Spleen (tissue), 11 donors: ENCODE measurements around the gene SEC14L2. TPM values are rescaled to one million over a fixed set of nuclear protein-coding genes. Genes with fewer than 3 reads are reported as not detected.

ENCODE experiments used
- DNase-seq: peaks from one replicate; pipeline ENCODE4 v3.0.0-alpha.2; 2020
- H3K27ac ChIP-seq, 8 donors: fragments of 200-600 bp; sonication (generic) in 7 of 8; 1 replicate in 4 of 8; 2 replicates in 4 of 8; pipeline versions ENCODE4 v1.5.0 to v1.8.0; 2016 to 2021; ENCODE audit warnings: inconsistent platforms in 4 of 8, mild to moderate bottlenecking in 4 of 8, moderate library complexity in 1 of 8
- H3K27me3 ChIP-seq, 7 donors: fragments of 200-600 bp; sonication (generic) in 6 of 7; replicated peaks in 1 of 7; 1 replicate in 4 of 7; 2 replicates in 3 of 7; pipeline versions ENCODE4 v1.5.0 to v1.8.0; 2016 to 2021; ENCODE audit warnings: inconsistent platforms in 3 of 7, mild to moderate bottlenecking in 1 of 7
- H3K36me3 ChIP-seq, 6 donors: fragments of 200-600 bp; sonication (generic) in 5 of 6; 1 replicate in 4 of 6; 2 replicates in 2 of 6; pipeline versions ENCODE4 v1.5.0 to v1.8.0; 2016 to 2021; ENCODE audit warnings: inconsistent platforms in 2 of 6
- H3K4me1 ChIP-seq, 6 donors: fragments of 200-600 bp; sonication (generic) in 5 of 6; 1 replicate in 3 of 6; 2 replicates in 3 of 6; pipeline versions ENCODE4 v1.5.0 to v1.8.0; 2016 to 2021; ENCODE audit warnings: inconsistent platforms in 3 of 6
- H3K4me3 ChIP-seq, 8 donors: fragments of 200-600 bp; sonication (generic) in 7 of 8; 1 replicate in 4 of 8; 2 replicates in 4 of 8; pipeline versions ENCODE4 v1.5.0 to v1.8.0; 2016 to 2021; ENCODE audit warnings: inconsistent platforms in 4 of 8, mild to moderate bottlenecking in 4 of 8, moderate library complexity in 2 of 8
- H3K9me3 ChIP-seq, 8 donors: fragments of 200-600 bp; sonication (generic) in 7 of 8; 1 replicate in 4 of 8; 2 replicates in 4 of 8; pipeline versions ENCODE4 v1.5.0 to v1.8.0; 2016 to 2021; ENCODE audit warnings: inconsistent platforms in 4 of 8
- POLR2A ChIP-seq, 3 donors: fragments of 450-650 bp; IDR thresholded peaks; one replicate each; pipeline ENCODE4 v1.5.1; 2017; ENCODE audit warnings: antibody characterized with exemption in 3 of 3, mild to moderate bottlenecking in 1 of 3
- POLR2AphosphoS5 ChIP-seq, 3 donors: sonication (generic); formaldehyde crosslinking; IDR thresholded peaks; one replicate each; pipeline ENCODE4 v1.5.1; 2017; ENCODE audit warnings: antibody characterized with exemption in 3 of 3
- WGBS, 5 donors: extraction: QIAGEN DNeasy Blood & Tissue Kit in 3 of 5; methylation state at CpG; one replicate each; pipeline versions ENCODE4 v1.1.5 to v1.1.7; 2013 to 2018; 5-methylcytosine and 5-hydroxymethylcytosine counted together
- intact Hi-C: fragments of 100-400 bp; cut with DNase I; formaldehyde crosslinking; loops from one replicate; pipeline ENCODE4 v1.15.0; 2023; ENCODE audit warnings: low total_unique reads
- polyA plus RNA-seq, 3 donors: library from polyadenylated mRNA; stranded (reverse); fragments of 200-250 nt; gene quantifications; one replicate each; pipeline ENCODE4 v1.2.1, GENCODE V29; 2013
- small RNA-seq, 4 donors: library from RNA; depleted of rRNA; stranded (forward); fragments of <200 nt; gene quantifications; one replicate each; pipeline ENCODE3, GENCODE V24; 2016
- total RNA-seq, 7 donors: library from RNA; depleted of rRNA in 3 of 7; stranded (reverse); fragments of >200 nt in 3 of 7; fragmentation: NEBNext Ultra II Directional in 4 of 7; extraction: Animal tissue kit (Norgen Biotek cat#: 25700) in 4 of 7; gene quantifications; one replicate each; pipeline versions ENCODE4 v1.1.0 to v1.2.1, GENCODE V29; 2016 to 2021
- donor health status: healthy with polysubstance abuse.
- donor health status: DM: no; HTN: no; CAD: no; lungs with moderate emphysema.
- donor health status: DM: no; HTN: no; CAD: no.
- donor health status: Bipolar disorder and iron deficiency.
- donor health status: healthy.
- donor health status: DM: no; HTN: no; CAD: no.
- donor health status: DM: yes; HTN: yes; CAD: no.

SEC14L2 gene
- total and polyA plus RNA-seq, 10 donors: 0.52 to 6.1 (median 1.7) TPM

- H3K27me3 ChIP-seq: peaks cover 0 to 52% (median 0%) of the 10 kb centered on the region in 7 donors
- DNase-seq: no peak
- no peaks in the 10 kb centered on the region for H3K4me1 ChIP-seq
- TF ChIP-seq POLR2A (IDR thresholded peaks at IDR 0.05): no peak
- TF ChIP-seq POLR2AphosphoS5 (IDR thresholded peaks at IDR 0.05): no peak
- no peak overlapping the region for H3K4me3 ChIP-seq
- intact Hi-C loops: no loop called here
- WGBS, 5 donors: 91 to 97% (median 94%) methylated on average over 4 of the region's 4 CpGs
- no peaks in the 10 kb centered on the region for H3K36me3 ChIP-seq
- H3K27ac ChIP-seq: no peak overlapping the region
- H3K9me3 ChIP-seq: no peaks in the 10 kb centered on the region
Measured at GRCh38 chr22:30474121-30474520, 77.3 kb downstream of the SEC14L2 start.

Small RNA genes lying within 50 kb of the gene (small RNA-seq; reads per million reads assigned to genes)
- gene AC004832.3 (0 reads per million in 4 donors), gene RNU6-564P (0 reads per million in 4 donors)

Other genes starting within 250 kb of the SEC14L2 start
- 1 to 10 TPM in 3 of 7 donors, under 1 TPM in 2, not detected in 2; 0.32 to 3.2 (median 2.3) TPM for gene LIF, start 150.3 kb upstream of the SEC14L2 start, total RNA-seq
- gene LIF, start 150.3 kb upstream of the SEC14L2 start, polyA plus RNA-seq: under 1 TPM; 0.21 to 0.77 (median 0.24) TPM
- gene OSM, start 130.2 kb upstream of the SEC14L2 start, total RNA-seq: 10 to 100 TPM in 2 of 7 donors, 1 to 10 TPM in 5; 2.1 to 16.8 (median 4.5) TPM
- gene OSM, start 130.2 kb upstream of the SEC14L2 start, polyA plus RNA-seq: 1 to 10 TPM; 1.2 to 2.1 (median 1.7) TPM
- gene CASTOR1, start 107.5 kb upstream of the SEC14L2 start, total RNA-seq: 10 to 100 TPM in 5 of 7 donors, 1 to 10 TPM in 2; 7.4 to 18.9 (median 14.6) TPM
- 10 to 100 TPM in 2 of 3 donors, 1 to 10 TPM in 1; 5.6 to 12.8 (median 12.0) TPM for gene CASTOR1, start 107.5 kb upstream of the SEC14L2 start, polyA plus RNA-seq
- 10 to 100 TPM; 26.8 to 46.4 (median 34.3) TPM for gene TBC1D10A, start 70.1 kb upstream of the SEC14L2 start, total RNA-seq
- gene TBC1D10A, start 70.1 kb upstream of the SEC14L2 start, polyA plus RNA-seq: 10 to 100 TPM; 21.1 to 37.4 (median 22.1) TPM
- 100 to 1,000 TPM; 154 to 223 (median 182) TPM for gene SF3A1, start 40.1 kb upstream of the SEC14L2 start, total RNA-seq
- gene SF3A1, start 40.1 kb upstream of the SEC14L2 start, polyA plus RNA-seq: 10 to 100 TPM; 14.9 to 22.8 (median 16.1) TPM
- 1 to 10 TPM; 2.1 to 8.1 (median 3.5) TPM for gene CCDC157, start 40.0 kb upstream of the SEC14L2 start, total RNA-seq
- 1 to 10 TPM; 2.5 to 4.6 (median 3.9) TPM for gene CCDC157, start 40.0 kb upstream of the SEC14L2 start, polyA plus RNA-seq
- 10 to 100 TPM; 10.2 to 19.5 (median 15.9) TPM for gene RNF215, start 9.6 kb upstream of the SEC14L2 start, total RNA-seq
- gene RNF215, start 9.6 kb upstream of the SEC14L2 start, polyA plus RNA-seq: 10 to 100 TPM in 1 of 3 donors, 1 to 10 TPM in 2; 6.5 to 11.0 (median 8.3) TPM
- gene MTFP1, start 28.8 kb downstream of the SEC14L2 start, total RNA-seq: 10 to 100 TPM in 6 of 7 donors, 1 to 10 TPM in 1; 9.9 to 36.8 (median 15.4) TPM
- 10 to 100 TPM; 16.9 to 30.4 (median 26.4) TPM for gene MTFP1, start 28.8 kb downstream of the SEC14L2 start, polyA plus RNA-seq
- not detected for gene SEC14L3, start 75.0 kb downstream of the SEC14L2 start, total RNA-seq
- gene SEC14L3, start 75.0 kb downstream of the SEC14L2 start, polyA plus RNA-seq: not detected
- 1 to 10 TPM in 3 of 7 donors, under 1 TPM in 4; 0.18 to 1.6 (median 0.68) TPM for gene SEC14L4, start 108.7 kb downstream of the SEC14L2 start, total RNA-seq
- under 1 TPM; 0.03 to 0.29 (median 0.07) TPM for gene SEC14L4, start 108.7 kb downstream of the SEC14L2 start, polyA plus RNA-seq
- under 1 TPM in 5 of 7 donors, not detected in 2; 0.16 to 0.56 (median 0.23) TPM for gene SEC14L6, start 149.7 kb downstream of the SEC14L2 start, total RNA-seq
- under 1 TPM; 0.03 to 0.06 (median 0.04) TPM for gene SEC14L6, start 149.7 kb downstream of the SEC14L2 start, polyA plus RNA-seq
- gene GAL3ST1, start 177.6 kb downstream of the SEC14L2 start, total RNA-seq: 1 to 10 TPM in 1 of 7 donors, under 1 TPM in 1, not detected in 5; 0.69 to 2.1 TPM
- gene GAL3ST1, start 177.6 kb downstream of the SEC14L2 start, polyA plus RNA-seq: under 1 TPM; 0.15 to 0.51 (median 0.17) TPM
- gene PES1, start 194.9 kb downstream of the SEC14L2 start, total RNA-seq: 10 to 100 TPM; 39.0 to 61.5 (median 49.5) TPM
- 10 to 100 TPM; 45.4 to 72.7 (median 49.0) TPM for gene PES1, start 194.9 kb downstream of the SEC14L2 start, polyA plus RNA-seq
- gene TCN2, start 210.2 kb downstream of the SEC14L2 start, total RNA-seq: 100 to 1,000 TPM in 1 of 7 donors, 10 to 100 TPM in 6; 23.8 to 110 (median 73.7) TPM
- gene TCN2, start 210.2 kb downstream of the SEC14L2 start, polyA plus RNA-seq: 10 to 100 TPM in 1 of 3 donors, 1 to 10 TPM in 2; 7.3 to 23.1 (median 9.7) TPM
- gene SLC35E4, start 238.8 kb downstream of the SEC14L2 start, total RNA-seq: 1 to 10 TPM; 2.2 to 6.7 (median 4.7) TPM
- 1 to 10 TPM in 1 of 3 donors, under 1 TPM in 2; 0.37 to 1.6 (median 0.94) TPM for gene SLC35E4, start 238.8 kb downstream of the SEC14L2 start, polyA plus RNA-seq